K562 (cell line): ENCODE data around the gene LRRN3. TPM values are rescaled to one million over a fixed set of nuclear protein-coding genes. Genes with fewer than 3 reads are reported as not detected.

Experiments
- BMI1 ChIP-seq: fragments of 150-350 bp; IDR thresholded peaks from 2 replicates; pipeline ENCODE4 v1.6.1; 2014; ENCODE audit warnings: low read length
- CHAMP1 ChIP-seq: fragments of 450-650 bp; IDR thresholded peaks from 2 replicates; pipeline ENCODE4 v1.6.1; 2016; ENCODE audit warnings: mild to moderate bottlenecking
- CHD1 ChIP-seq: fragments of 200-600 bp; sonication (generic); IDR thresholded peaks from one replicate; pipeline ENCODE4 v1.6.1; 2012; ENCODE audit warnings: mild to moderate bottlenecking, moderate library complexity, low read length, inconsistent platforms
- DEAF1 ChIP-seq: fragments of 450-650 bp; formaldehyde crosslinking; IDR thresholded peaks from 2 replicates; pipeline ENCODE4 v1.4.0; 2020; ENCODE audit warnings: mild to moderate bottlenecking, moderate library complexity
- ERF ChIP-seq: fragments of 450-650 bp; formaldehyde crosslinking; IDR thresholded peaks from 2 replicates; pipeline ENCODE4 v1.4.0; 2020; ENCODE audit warnings: mild to moderate bottlenecking, mixed read lengths
- IRF2 ChIP-seq: sonication (generic); formaldehyde crosslinking; IDR thresholded peaks from 2 replicates; pipeline ENCODE4 v1.8.1; 2022; ENCODE audit warnings: mild to moderate bottlenecking, missing genetic modification reagents
- KLF16 ChIP-seq: IDR thresholded peaks from 2 replicates; pipeline ENCODE4 v1.6.1; 2016; ENCODE audit warnings: antibody characterized with exemption
- MCM2 ChIP-seq: fragments of 450-650 bp; IDR thresholded peaks from 2 replicates; pipeline ENCODE4 v1.6.1; 2017; ENCODE audit warnings: low read depth, mild to moderate bottlenecking
- SMARCA5 ChIP-seq: fragments of 450-650 bp; IDR thresholded peaks from 2 replicates; pipeline ENCODE4 v1.6.1; 2016
- TAF15 ChIP-seq: fragments of 200-400 bp; formaldehyde crosslinking; IDR thresholded peaks from 2 replicates; pipeline ENCODE4 v1.6.1; 2017; ENCODE audit warnings: mild to moderate bottlenecking, low read depth, low read length, moderate library complexity
- ZBTB17 ChIP-seq: fragments of 450-650 bp; formaldehyde crosslinking; IDR thresholded peaks from 2 replicates; pipeline ENCODE4 v1.4.0; 2020; ENCODE audit warnings: mild to moderate bottlenecking
- ZNF212 ChIP-seq: fragments of 450-650 bp; formaldehyde crosslinking; IDR thresholded peaks from 2 replicates; pipeline ENCODE4 v1.4.0; 2020; ENCODE audit warnings: mild to moderate bottlenecking
- polyA plus RNA-seq, 8 experiments: library from polyadenylated mRNA; depleted of rRNA in 4 of 8; stranded (reverse) in 5 of 8; unstranded in 3 of 8; fragments of >200 nt; fragmentation: Nextera tagmentation in 2 of 8; fragmentation: Illumina TruSeq in 1 of 8; extraction: Ambion mirVana in 2 of 8; extraction: Trizol in 1 of 8; gene quantifications; 2 replicates each; pipeline versions ENCODE4 v1.2.1 to v1.2.3, GENCODE V29; 2011 to 2014; ENCODE audit warnings: inconsistent platforms in 1 of 8, missing spikeins in 1 of 8
- total RNA-seq, 7 experiments: library from RNA; depleted of rRNA in 6 of 7; stranded (reverse); fragments of >200 nt in 6 of 7; fragmentation: Illumina TruSeq in 2 of 7; extraction: Trizol in 2 of 7; gene quantifications; 2 replicates each; pipeline versions ENCODE4 v1.2.1 to v1.2.3, GENCODE V29; 2011 to 2021; ENCODE audit warnings: low replicate concordance in 1 of 7
- TF ChIP-seq, protein P1 (sequence below): IDR thresholded peaks from 3 replicates; pipeline ENCODE4 v1.6.1; 2011; ENCODE audit warnings: borderline replicate concordance, mild to moderate bottlenecking; ENCODE audit not compliant: insufficient read length, insufficient read depth
- TF ChIP-seq, protein P2 (sequence below), 2 experiments: IDR thresholded peaks in 1 of 2; conservative IDR thresholded peaks in 1 of 2; 2 replicates each; pipeline ENCODE4 v1.6.1; 2016; ENCODE audit warnings: low read depth in 2 of 2, mild to moderate bottlenecking in 1 of 2, missing compliant biosample characterization in 1 of 2, missing genetic modification characterization in 1 of 2, moderate library complexity in 1 of 2
- TF ChIP-seq, protein P3 (sequence below): fragments of 250-450 bp; sonication (Bioruptor Pico); IDR thresholded peaks from 2 replicates; pipeline ENCODE4 v1.8.0; 2022; ENCODE audit warnings: inconsistent platforms

The LRRN3 gene
- total and polyA plus RNA-seq, 9 of the 15 experiments (the other 6 are each of a cell fraction or from before 2014, with no cell fraction given) = 0.05 to 1.00 (median 0.20) TPM; not detected in 1

DNA sequence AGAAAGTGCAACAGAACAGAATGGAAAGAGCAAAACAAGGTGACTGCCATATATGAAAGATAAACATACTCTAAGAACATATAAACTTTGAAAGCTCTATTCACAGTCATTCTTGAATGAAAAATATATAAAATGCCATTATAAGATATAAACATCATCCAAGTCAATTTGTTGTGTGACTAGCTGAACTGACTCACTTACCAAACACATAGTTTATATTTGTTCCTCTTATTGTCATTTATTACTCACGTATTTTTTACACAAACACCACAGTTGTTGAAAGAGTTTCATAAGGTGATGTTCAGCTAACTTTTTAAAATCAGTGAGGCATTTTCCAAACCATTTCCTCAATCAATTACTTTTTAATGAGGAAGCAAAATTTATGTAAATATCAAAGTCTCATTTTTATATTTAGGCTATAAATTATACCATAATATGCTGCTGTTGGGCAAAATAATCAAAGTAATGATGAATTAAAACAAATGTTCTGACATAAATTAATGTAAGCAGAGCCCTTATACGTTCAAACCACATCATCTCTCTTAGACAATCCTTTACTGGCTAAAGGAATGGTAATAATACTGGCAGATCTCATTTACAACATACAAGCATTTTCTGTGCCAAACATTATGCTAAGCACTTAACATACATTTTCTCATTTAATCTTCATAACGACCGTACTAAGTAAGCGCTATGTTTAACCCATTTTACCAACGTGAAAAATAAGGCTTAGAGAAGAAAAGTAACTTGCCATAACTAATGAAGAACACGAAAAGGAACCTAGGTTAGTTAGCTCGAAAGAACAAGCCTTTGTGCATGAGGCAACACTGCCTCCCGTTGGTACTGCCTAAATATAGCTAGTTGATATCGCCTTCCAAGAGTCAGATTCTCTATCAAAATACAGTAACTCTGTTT, 7.3 kb downstream of the LRRN3 start (continued):
- TF ChIP-seq DEAF1 (CRISPR knock-in tag) (peak; percentile 31; the same call in 1 of the 2 replicates), ERF (CRISPR knock-in tag) (no peak), ZBTB17 (CRISPR knock-in tag) (no peak), TAF15 (no peak), CHD1 (no peak), ZNF212 (CRISPR knock-in tag) (no peak), BMI1 (no peak), CHAMP1 (no peak), KLF16 (0 out of 2 replicates have a peak, but pooled peaks have one; percentile 29), MCM2 (no peak), SMARCA5 (no peak), IRF2 (CRISPR knock-in tag) (no peak)
- TF ChIP-seq, protein P1, sequence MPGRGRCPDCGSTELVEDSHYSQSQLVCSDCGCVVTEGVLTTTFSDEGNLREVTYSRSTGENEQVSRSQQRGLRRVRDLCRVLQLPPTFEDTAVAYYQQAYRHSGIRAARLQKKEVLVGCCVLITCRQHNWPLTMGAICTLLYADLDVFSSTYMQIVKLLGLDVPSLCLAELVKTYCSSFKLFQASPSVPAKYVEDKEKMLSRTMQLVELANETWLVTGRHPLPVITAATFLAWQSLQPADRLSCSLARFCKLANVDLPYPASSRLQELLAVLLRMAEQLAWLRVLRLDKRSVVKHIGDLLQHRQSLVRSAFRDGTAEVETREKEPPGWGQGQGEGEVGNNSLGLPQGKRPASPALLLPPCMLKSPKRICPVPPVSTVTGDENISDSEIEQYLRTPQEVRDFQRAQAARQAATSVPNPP = no peak
- TF ChIP-seq, protein P2, sequence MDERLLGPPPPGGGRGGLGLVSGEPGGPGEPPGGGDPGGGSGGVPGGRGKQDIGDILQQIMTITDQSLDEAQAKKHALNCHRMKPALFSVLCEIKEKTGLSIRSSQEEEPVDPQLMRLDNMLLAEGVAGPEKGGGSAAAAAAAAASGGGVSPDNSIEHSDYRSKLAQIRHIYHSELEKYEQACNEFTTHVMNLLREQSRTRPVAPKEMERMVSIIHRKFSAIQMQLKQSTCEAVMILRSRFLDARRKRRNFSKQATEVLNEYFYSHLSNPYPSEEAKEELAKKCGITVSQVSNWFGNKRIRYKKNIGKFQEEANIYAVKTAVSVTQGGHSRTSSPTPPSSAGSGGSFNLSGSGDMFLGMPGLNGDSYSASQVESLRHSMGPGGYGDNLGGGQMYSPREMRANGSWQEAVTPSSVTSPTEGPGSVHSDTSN (CRISPR knock-in tag; IDR thresholded peaks at IDR 0.05; ENCODE audit: low read depth) = no peak
- TF ChIP-seq, protein P2 (tag; conservative IDR thresholded peaks at IDR 0.05; ENCODE audit: low read depth) = no peak
- TF ChIP-seq, protein P3, sequence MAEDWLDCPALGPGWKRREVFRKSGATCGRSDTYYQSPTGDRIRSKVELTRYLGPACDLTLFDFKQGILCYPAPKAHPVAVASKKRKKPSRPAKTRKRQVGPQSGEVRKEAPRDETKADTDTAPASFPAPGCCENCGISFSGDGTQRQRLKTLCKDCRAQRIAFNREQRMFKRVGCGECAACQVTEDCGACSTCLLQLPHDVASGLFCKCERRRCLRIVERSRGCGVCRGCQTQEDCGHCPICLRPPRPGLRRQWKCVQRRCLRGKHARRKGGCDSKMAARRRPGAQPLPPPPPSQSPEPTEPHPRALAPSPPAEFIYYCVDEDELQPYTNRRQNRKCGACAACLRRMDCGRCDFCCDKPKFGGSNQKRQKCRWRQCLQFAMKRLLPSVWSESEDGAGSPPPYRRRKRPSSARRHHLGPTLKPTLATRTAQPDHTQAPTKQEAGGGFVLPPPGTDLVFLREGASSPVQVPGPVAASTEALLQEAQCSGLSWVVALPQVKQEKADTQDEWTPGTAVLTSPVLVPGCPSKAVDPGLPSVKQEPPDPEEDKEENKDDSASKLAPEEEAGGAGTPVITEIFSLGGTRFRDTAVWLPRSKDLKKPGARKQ (CRISPR knock-in tag) = peak; percentile 83; the same call in 1 of the 2 replicates
